ENCODE results near the gene C1QC.

Gene C1QC

DNA sequence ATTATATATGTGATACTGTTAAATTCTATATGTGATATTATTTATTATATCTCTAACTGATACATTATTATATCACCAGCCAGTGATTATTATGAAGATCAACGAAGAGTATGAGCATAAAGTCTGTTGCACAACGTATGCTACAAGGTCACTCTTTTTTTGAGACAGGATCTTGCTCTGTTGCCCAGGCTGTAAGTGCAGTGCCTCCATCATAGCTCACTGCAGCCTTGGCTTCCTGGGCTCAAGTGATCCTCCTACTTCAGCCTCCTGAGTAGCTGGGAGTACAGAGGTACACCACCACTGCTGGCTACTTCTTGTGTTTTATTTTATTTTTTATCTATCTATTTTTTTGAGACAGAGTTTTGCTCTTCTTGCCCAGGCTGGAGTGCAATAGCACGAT is 53.2 kb downstream of the C1QC start:
- TF ChIP-seq, protein P1, sequence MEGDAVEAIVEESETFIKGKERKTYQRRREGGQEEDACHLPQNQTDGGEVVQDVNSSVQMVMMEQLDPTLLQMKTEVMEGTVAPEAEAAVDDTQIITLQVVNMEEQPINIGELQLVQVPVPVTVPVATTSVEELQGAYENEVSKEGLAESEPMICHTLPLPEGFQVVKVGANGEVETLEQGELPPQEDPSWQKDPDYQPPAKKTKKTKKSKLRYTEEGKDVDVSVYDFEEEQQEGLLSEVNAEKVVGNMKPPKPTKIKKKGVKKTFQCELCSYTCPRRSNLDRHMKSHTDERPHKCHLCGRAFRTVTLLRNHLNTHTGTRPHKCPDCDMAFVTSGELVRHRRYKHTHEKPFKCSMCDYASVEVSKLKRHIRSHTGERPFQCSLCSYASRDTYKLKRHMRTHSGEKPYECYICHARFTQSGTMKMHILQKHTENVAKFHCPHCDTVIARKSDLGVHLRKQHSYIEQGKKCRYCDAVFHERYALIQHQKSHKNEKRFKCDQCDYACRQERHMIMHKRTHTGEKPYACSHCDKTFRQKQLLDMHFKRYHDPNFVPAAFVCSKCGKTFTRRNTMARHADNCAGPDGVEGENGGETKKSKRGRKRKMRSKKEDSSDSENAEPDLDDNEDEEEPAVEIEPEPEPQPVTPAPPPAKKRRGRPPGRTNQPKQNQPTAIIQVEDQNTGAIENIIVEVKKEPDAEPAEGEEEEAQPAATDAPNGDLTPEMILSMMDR (conservative IDR thresholded peaks at IDR 0.05): no peak
- no peak overlapping the region for H3K27ac ChIP-seq
